Neutrophil (primary cell): ENCODE data around the gene IER5L.

Source experiments
- H3K27ac ChIP-seq: fragments of 200-600 bp; sonication (generic); 2 replicates; pipeline ENCODE4 v1.5.1; 2016; ENCODE audit warnings: mild to moderate bottlenecking, moderate library complexity
- H3K27me3 ChIP-seq: fragments of 200-600 bp; sonication (generic); 2 replicates; pipeline ENCODE4 v1.6.0; 2016; ENCODE audit warnings: mild to moderate bottlenecking
- H3K36me3 ChIP-seq: fragments of 200-600 bp; sonication (generic); 2 replicates; pipeline ENCODE4 v1.5.1; 2017
- H3K4me1 ChIP-seq, 2 experiments: fragments of 200-600 bp in 1 of 2; sonication (generic) in 1 of 2; 1 replicate in 1 of 2; 2 replicates in 1 of 2; pipeline versions ENCODE4 v1.5.1 to v1.6.1; 2013 to 2016; ENCODE audit warnings: low read depth in 1 of 2, low read length in 1 of 2, mild to moderate bottlenecking in 1 of 2, moderate library complexity in 1 of 2; ENCODE audit not compliant: control insufficient read depth in 1 of 2, insufficient read depth in 1 of 2
- H3K4me3 ChIP-seq, 2 experiments: fragments of 200-600 bp in 1 of 2; sonication (generic) in 1 of 2; 1 replicate in 1 of 2; 2 replicates in 1 of 2; pipeline ENCODE4 v1.5.1; 2013 to 2016; ENCODE audit warnings: low read depth in 1 of 2, low read length in 1 of 2, mild to moderate bottlenecking in 1 of 2, moderate library complexity in 1 of 2
- H3K9me3 ChIP-seq: fragments of 200-600 bp; sonication (generic); 2 replicates; pipeline ENCODE4 v1.5.1; 2016
- TF ChIP-seq, protein P1 (sequence below): fragments of 200-600 bp; sonication (generic); IDR thresholded peaks from 2 replicates; pipeline ENCODE4 v1.5.1; 2016; ENCODE audit warnings: antibody characterized with exemption

The IER5L gene

DNA sequence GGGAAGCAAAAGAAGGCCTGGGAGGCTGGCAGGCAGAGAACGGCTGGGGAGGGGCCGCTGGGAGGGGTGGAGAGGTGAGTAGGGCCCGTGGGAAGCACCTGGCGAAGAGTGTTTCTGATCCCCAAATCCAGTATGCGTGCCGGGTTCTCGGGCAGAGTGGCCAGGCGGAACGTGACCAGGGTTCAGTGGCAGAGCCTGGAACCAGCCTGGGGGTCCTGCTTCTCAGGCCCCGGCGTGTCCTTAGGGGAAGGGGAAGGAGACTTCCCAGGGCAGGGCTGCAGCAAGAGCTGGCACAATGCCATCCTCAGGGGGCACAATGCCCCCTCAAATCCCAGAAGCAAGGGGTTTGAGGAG, 25.5 kb upstream of the IER5L start:
- H3K4me1 ChIP-seq, result peaks cover 6 to 10% of the 10 kb centered on the region in 2 experiments
- TF ChIP-seq, protein P1, sequence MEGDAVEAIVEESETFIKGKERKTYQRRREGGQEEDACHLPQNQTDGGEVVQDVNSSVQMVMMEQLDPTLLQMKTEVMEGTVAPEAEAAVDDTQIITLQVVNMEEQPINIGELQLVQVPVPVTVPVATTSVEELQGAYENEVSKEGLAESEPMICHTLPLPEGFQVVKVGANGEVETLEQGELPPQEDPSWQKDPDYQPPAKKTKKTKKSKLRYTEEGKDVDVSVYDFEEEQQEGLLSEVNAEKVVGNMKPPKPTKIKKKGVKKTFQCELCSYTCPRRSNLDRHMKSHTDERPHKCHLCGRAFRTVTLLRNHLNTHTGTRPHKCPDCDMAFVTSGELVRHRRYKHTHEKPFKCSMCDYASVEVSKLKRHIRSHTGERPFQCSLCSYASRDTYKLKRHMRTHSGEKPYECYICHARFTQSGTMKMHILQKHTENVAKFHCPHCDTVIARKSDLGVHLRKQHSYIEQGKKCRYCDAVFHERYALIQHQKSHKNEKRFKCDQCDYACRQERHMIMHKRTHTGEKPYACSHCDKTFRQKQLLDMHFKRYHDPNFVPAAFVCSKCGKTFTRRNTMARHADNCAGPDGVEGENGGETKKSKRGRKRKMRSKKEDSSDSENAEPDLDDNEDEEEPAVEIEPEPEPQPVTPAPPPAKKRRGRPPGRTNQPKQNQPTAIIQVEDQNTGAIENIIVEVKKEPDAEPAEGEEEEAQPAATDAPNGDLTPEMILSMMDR, result no peak
- no peaks in the 10 kb centered on the region for H3K36me3 ChIP-seq
- no peak overlapping the region for H3K27ac ChIP-seq
- no peak overlapping the region for H3K4me3 ChIP-seq
- peaks cover 7% of the 10 kb centered on the region for H3K27me3 ChIP-seq
- H3K9me3 ChIP-seq, result no peaks in the 10 kb centered on the region

DNA sequence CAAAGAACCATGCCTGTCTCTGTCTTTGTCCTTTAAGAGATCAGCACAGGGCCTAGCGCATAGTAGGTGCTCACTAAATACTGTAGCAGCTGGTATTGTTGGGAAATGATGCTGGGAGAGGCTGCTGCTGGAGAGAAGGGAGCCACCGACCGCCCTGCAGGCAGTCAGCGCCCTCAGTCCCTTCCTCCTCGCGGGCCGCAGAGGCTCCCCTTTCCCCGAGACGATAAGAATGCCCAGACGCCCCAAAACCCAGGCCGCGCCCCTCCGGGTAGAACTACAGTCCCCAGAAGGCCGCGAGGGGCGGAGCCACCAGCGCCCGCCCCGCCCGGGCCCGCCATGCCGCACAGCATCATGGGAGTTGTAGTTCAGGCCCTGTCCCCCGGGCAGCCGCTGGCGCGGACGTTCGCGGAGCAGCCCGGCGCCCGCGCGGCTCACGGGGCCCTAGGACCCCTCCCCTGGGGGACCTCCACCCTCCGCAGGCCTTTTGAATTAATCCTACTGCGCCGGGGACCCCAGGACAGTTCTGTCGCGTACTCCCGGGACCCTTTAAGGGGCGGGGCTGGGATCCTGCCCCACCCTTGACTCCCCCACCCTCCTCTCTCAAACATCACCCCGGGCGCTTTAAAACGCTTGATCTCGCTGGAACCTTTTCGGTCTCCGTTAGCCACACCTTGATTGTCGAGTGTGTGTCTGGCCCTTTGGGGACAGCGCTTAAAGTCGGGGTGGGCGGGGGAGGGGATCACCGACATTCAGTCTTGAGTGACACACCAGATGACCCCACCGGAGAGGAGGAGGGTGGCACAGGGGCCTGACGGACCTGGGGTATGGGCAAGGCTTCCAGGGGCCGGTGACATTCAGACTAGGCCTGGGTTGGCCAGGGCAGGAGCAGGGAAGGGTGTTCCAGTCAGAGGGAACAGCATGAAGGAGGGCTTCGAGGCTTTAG, 24.8 kb upstream of the IER5L start:
- H3K27ac ChIP-seq, result no peak overlapping the region
- no peaks in the 10 kb centered on the region for H3K36me3 ChIP-seq
- peak overlapping the region; percentile 65 to 66 for H3K4me3 ChIP-seq
- no peaks in the 10 kb centered on the region for H3K9me3 ChIP-seq
- peaks cover 14% of the 10 kb centered on the region for H3K27me3 ChIP-seq
- peaks cover 7 to 13% of the 10 kb centered on the region in 2 experiments for H3K4me1 ChIP-seq
- TF ChIP-seq, protein P1, result no peak

DNA sequence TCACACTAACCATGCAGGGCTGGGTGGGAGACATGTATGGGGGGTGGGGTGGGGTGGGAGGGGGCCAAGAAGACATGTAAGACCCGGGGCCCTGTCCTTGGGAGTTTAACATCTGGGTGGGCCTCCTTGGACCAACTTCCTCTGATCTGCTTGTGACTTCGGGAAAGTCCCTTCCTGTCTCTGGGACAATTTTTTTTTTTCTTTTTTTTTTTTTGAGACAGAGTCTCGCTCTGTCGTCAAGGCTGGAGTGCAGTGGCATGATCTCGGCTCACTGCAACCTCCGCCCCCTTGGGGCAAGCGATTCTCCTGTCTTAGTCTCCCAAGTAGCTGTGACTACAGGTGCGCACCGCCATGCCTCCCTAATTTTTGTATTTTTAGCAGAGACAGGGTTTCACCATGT, 23.8 kb upstream of the IER5L start:
- Histone ChIP-seq H3K4me3 (no peak overlapping the region), H3K27ac (no peak overlapping the region), H3K36me3 (no peaks in the 10 kb centered on the region), H3K9me3 (no peaks in the 10 kb centered on the region), H3K27me3 (peaks cover 23% of the 10 kb centered on the region), H3K4me1 (peaks cover 7 to 13% of the 10 kb centered on the region in 2 experiments)
- TF ChIP-seq, protein P1, result no peak

DNA sequence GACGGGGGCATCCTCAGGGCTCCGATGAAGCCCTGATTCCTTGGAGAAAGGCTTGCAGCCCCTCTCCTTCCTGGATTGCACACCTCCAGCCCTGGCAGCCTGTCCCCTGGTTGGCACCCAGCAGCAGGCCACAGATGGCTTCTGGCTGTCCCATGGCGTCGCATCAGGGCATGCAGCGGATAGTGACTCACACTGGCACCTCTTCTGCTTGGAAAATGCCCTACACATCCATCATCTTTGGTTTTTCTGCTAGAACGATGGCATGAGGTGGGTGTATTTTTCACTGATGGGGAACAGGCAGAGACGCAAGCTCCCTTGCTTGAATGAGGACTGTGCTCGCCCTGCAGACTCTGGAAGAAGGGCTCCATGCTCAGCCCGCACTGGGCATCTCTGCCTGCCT, 23.2 kb upstream of the IER5L start:
- TF ChIP-seq, protein P1, result no peak
- H3K27ac ChIP-seq, result no peak overlapping the region
- no peaks in the 10 kb centered on the region for H3K36me3 ChIP-seq
- H3K4me1 ChIP-seq, result peaks cover 7 to 13% of the 10 kb centered on the region in 2 experiments
- H3K27me3 ChIP-seq, result peaks cover 23% of the 10 kb centered on the region
- H3K4me3 ChIP-seq, result no peak overlapping the region
- H3K9me3 ChIP-seq, result no peaks in the 10 kb centered on the region

DNA sequence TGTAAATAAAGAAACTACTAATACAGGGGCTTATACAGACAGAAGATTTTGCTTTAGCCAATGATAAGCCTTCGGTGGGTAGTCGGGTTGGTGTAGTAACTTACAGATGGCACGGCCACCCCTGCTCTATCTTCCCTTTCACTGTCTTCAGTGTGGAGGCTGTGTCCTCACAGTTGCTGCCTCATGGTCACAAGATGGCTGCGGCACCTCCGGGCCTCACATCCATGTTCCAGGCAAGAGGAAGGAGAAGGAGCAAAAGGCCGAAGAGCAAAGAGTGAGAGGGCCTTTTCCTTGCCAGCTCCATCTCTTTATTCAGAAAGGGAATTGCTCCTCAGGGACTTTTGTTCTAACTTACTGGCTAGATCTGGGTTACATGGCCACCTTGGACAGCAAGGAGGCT, 22.2 kb upstream of the IER5L start:
- TF ChIP-seq, protein P1, result no peak
- Histone ChIP-seq H3K4me1 (peaks cover 7 to 13% of the 10 kb centered on the region in 2 experiments), H3K27me3 (peaks cover 26% of the 10 kb centered on the region), H3K9me3 (no peaks in the 10 kb centered on the region), H3K27ac (no peak overlapping the region), H3K36me3 (no peaks in the 10 kb centered on the region), H3K4me3 (no peak overlapping the region)
